NT2/D1 (cell line): ENCODE results near the gene PRPF39.

ENCODE experiments used
- YY1 ChIP-seq: IDR thresholded peaks from 2 replicates; pipeline ENCODE4 v1.6.1; 2011; ENCODE audit not compliant: insufficient read length, insufficient read depth
- ZNF274 ChIP-seq: IDR thresholded peaks from 2 replicates; pipeline ENCODE4 v1.6.1; 2011; ENCODE audit warnings: mild to moderate bottlenecking, low read depth, low read length

- TF ChIP-seq YY1 (no peak), ZNF274 (no peak)
These were observed 44.5 kb upstream of the PRPF39 start for GRCh38 chr14:45039390-45039789.
